CD4-positive, alpha-beta T cell treated with Interleukin-17A for 4 hours (primary cell): ENCODE results near the gene TUBGCP6.

Experiments
- DNase-seq: peaks from one replicate; pipeline ENCODE4 v3.0.0-alpha.2; 2020; ENCODE audit warnings: mixed read lengths

Gene TUBGCP6

GRCh38 chr22:50261615-50262459 lies 17.0 kb upstream of the TUBGCP6 start, which contains the start of gene MAPK12:
Gene MAPK12, minus strand, starts transcription at chr22:50261683. Its CDS starts 174 bp downstream, at chr22:50261509.
- DNase-seq = no peak

GRCh38 chr22:50260801-50261614 lies 16.2 kb upstream of the TUBGCP6 start:
- DNase-seq = no peak

- no peak for DNase-seq
Measured at GRCh38 chr22:50260434-50260800, 15.6 kb upstream of the TUBGCP6 start.

- no peak for DNase-seq
Measured at GRCh38 chr22:50259302-50259701, 14.5 kb upstream of the TUBGCP6 start.

- DNase-seq = no peak
Measured at GRCh38 chr22:50258361-50259292, 13.8 kb upstream of the TUBGCP6 start.

GRCh38 chr22:50257451-50258360 lies 12.9 kb upstream of the TUBGCP6 start:
- DNase-seq = no peak

- no peak for DNase-seq
Measured at GRCh38 chr22:50257041-50257440, 12.2 kb upstream of the TUBGCP6 start.

GRCh38 chr22:50256258-50256862 lies 11.5 kb upstream of the TUBGCP6 start:
- no peak for DNase-seq

- DNase-seq = no peak
Measured at GRCh38 chr22:50255607-50256006, 10.8 kb upstream of the TUBGCP6 start.

- no peak for DNase-seq
Measured at GRCh38 chr22:50255099-50255498, 10.3 kb upstream of the TUBGCP6 start.

GRCh38 chr22:50253941-50254340 lies 9.1 kb upstream of the TUBGCP6 start:
- no peak for DNase-seq

- DNase-seq = no peak
Measured at GRCh38 chr22:50253046-50253915, 8.5 kb upstream of the TUBGCP6 start.

- DNase-seq = peak; percentile 79
Measured at GRCh38 chr22:50252082-50253045, 7.5 kb upstream of the TUBGCP6 start.

- DNase-seq = peak; percentile 15
Measured at GRCh38 chr22:50251477-50252081, 6.8 kb upstream of the TUBGCP6 start.

- DNase-seq = peak; percentile 90
Measured at GRCh38 chr22:50250555-50251476, 6.0 kb upstream of the TUBGCP6 start, which contains the start of gene HDAC10. Gene HDAC10, minus strand, starts transcription at chr22:50251265. Its CDS starts 233 bp downstream, at chr22:50251032.

GRCh38 chr22:50250249-50250554 lies 5.4 kb upstream of the TUBGCP6 start:
- no peak for DNase-seq
